ENCODE results near the gene TBC1D10A.

The TBC1D10A gene

GRCh38 chr22:30265131-30265720 lies 61.5 kb downstream of the TBC1D10A start:
- Histone ChIP-seq H3K36me3 (ENCODE audit: insufficient read depth) (no peaks in the 10 kb centered on the region), H3K4me2 (peak overlapping the region; percentile 92), H2AFZ (ENCODE audit: low read depth) (peak overlapping the region; percentile 50; the same call in 1 of the 2 replicates), H3K27me3 (ENCODE audit: insufficient read depth, low read depth) (no peaks in the 10 kb centered on the region), H3K4me1 (ENCODE audit: low read depth, poor library complexity, severe bottlenecking) (peaks cover 29% of the 10 kb centered on the region), H3K4me3 (IDR thresholded peaks at IDR 0.05; ENCODE audit: insufficient read depth, low read depth, low read length) (no peak overlapping the region), H3K79me2 (ENCODE audit: insufficient read depth, low read depth) (peaks cover 7% of the 10 kb centered on the region; the same call in 1 of the 2 replicates), H3K9ac (peak overlapping the region; percentile 100), H3K27ac (peak overlapping the region; percentile 99), H4K20me1 (ENCODE audit: insufficient read depth) (no peaks in the 10 kb centered on the region)
- TF ChIP-seq, protein P1, sequence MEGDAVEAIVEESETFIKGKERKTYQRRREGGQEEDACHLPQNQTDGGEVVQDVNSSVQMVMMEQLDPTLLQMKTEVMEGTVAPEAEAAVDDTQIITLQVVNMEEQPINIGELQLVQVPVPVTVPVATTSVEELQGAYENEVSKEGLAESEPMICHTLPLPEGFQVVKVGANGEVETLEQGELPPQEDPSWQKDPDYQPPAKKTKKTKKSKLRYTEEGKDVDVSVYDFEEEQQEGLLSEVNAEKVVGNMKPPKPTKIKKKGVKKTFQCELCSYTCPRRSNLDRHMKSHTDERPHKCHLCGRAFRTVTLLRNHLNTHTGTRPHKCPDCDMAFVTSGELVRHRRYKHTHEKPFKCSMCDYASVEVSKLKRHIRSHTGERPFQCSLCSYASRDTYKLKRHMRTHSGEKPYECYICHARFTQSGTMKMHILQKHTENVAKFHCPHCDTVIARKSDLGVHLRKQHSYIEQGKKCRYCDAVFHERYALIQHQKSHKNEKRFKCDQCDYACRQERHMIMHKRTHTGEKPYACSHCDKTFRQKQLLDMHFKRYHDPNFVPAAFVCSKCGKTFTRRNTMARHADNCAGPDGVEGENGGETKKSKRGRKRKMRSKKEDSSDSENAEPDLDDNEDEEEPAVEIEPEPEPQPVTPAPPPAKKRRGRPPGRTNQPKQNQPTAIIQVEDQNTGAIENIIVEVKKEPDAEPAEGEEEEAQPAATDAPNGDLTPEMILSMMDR (conservative IDR thresholded peaks at IDR 0.05; ENCODE audit: low read depth, low read length): no peak

DNA sequence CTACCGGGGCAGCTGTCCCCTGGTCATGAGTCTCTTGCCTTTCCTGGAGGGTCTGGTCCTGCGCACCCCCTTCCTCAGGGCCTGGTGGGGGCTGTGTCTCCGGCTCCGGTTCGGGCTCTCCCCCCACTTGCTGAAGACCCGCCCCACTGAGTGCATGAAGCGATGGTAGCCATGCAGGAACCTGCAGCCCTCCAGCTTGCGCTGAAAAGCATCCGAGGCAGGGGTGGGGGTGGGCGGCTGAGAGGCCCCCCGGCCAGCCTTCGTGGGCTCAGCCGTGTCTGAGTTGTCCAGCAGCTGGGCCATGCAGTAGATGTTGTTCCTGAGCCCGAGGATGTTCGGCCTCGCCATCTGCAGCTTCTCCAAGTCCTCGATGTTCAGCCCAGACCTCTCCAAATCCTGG lies 62.9 kb downstream of the TBC1D10A start:
- Histone ChIP-seq H3K4me2 (no peak overlapping the region), H4K20me1 (ENCODE audit: insufficient read depth) (no peaks in the 10 kb centered on the region), H2AFZ (ENCODE audit: low read depth) (no peak overlapping the region), H3K36me3 (ENCODE audit: insufficient read depth) (no peaks in the 10 kb centered on the region), H3K4me1 (ENCODE audit: low read depth, poor library complexity, severe bottlenecking) (peaks cover 29% of the 10 kb centered on the region), H3K9ac (no peak overlapping the region; the same call in 1 of the 2 replicates), H3K4me3 (IDR thresholded peaks at IDR 0.05; ENCODE audit: insufficient read depth, low read depth, low read length) (no peak overlapping the region), H3K79me2 (ENCODE audit: insufficient read depth, low read depth) (peaks cover 7% of the 10 kb centered on the region; the same call in 1 of the 2 replicates), H3K27ac (no peak overlapping the region), H3K27me3 (ENCODE audit: insufficient read depth, low read depth) (no peaks in the 10 kb centered on the region)
- TF ChIP-seq, protein P1 (conservative IDR thresholded peaks at IDR 0.05; ENCODE audit: low read depth, low read length): no peak

- Histone ChIP-seq H3K4me3 (IDR thresholded peaks at IDR 0.05; ENCODE audit: insufficient read depth, low read depth, low read length) (no peak overlapping the region), H3K27ac (no peak overlapping the region), H3K4me2 (peak overlapping the region; percentile 65), H3K36me3 (ENCODE audit: insufficient read depth) (no peaks in the 10 kb centered on the region), H3K27me3 (ENCODE audit: insufficient read depth, low read depth) (no peaks in the 10 kb centered on the region), H4K20me1 (ENCODE audit: insufficient read depth) (no peaks in the 10 kb centered on the region), H2AFZ (ENCODE audit: low read depth) (peak overlapping the region; percentile 53), H3K9ac (peak overlapping the region; percentile 11; the same call in 1 of the 2 replicates), H3K79me2 (ENCODE audit: insufficient read depth, low read depth) (peaks cover 7% of the 10 kb centered on the region; the same call in 1 of the 2 replicates), H3K4me1 (ENCODE audit: low read depth, poor library complexity, severe bottlenecking) (peaks cover 29% of the 10 kb centered on the region)
- TF ChIP-seq, protein P1 (conservative IDR thresholded peaks at IDR 0.05; ENCODE audit: low read depth, low read length): peak; percentile 99
Measured at GRCh38 chr22:30262917-30263741, 63.6 kb downstream of the TBC1D10A start.

- Histone ChIP-seq H3K4me3 (IDR thresholded peaks at IDR 0.05; ENCODE audit: insufficient read depth, low read depth, low read length) (no peak overlapping the region), H3K27ac (no peak overlapping the region), H3K27me3 (ENCODE audit: insufficient read depth, low read depth) (no peaks in the 10 kb centered on the region), H3K36me3 (ENCODE audit: insufficient read depth) (no peaks in the 10 kb centered on the region), H3K9ac (no peak overlapping the region), H2AFZ (ENCODE audit: low read depth) (no peak overlapping the region), H3K79me2 (ENCODE audit: insufficient read depth, low read depth) (peaks cover 7% of the 10 kb centered on the region; the same call in 1 of the 2 replicates), H3K4me2 (no peak overlapping the region), H4K20me1 (ENCODE audit: insufficient read depth) (no peaks in the 10 kb centered on the region), H3K4me1 (ENCODE audit: low read depth, poor library complexity, severe bottlenecking) (peaks cover 20% of the 10 kb centered on the region)
- TF ChIP-seq, protein P1 (conservative IDR thresholded peaks at IDR 0.05; ENCODE audit: low read depth, low read length): no peak
Measured at GRCh38 chr22:30262112-30262511, 64.6 kb downstream of the TBC1D10A start.

Data from KMS-11 (cell line).